HG03520 (cell line): ENCODE data around the gene RBMS3.
"Not testable (repeated sequence)": the region's sequence is repeated elsewhere in the genome, so short reads cannot be mapped to it uniquely, and the experiment has no call there.

ENCODE experiments used
- ATAC-seq: cut with Tn5 transposase; IDR thresholded peaks from one replicate; pipeline ENCODE4 v1.9.1; 2021; ENCODE audit warnings: mild to moderate bottlenecking, moderate library complexity; ENCODE audit not compliant: unreplicated experiment

Gene RBMS3

GRCh38 chr3:29514912-29515311 lies 234.0 kb downstream of the RBMS3 start:
- ATAC-seq: no peak

DNA sequence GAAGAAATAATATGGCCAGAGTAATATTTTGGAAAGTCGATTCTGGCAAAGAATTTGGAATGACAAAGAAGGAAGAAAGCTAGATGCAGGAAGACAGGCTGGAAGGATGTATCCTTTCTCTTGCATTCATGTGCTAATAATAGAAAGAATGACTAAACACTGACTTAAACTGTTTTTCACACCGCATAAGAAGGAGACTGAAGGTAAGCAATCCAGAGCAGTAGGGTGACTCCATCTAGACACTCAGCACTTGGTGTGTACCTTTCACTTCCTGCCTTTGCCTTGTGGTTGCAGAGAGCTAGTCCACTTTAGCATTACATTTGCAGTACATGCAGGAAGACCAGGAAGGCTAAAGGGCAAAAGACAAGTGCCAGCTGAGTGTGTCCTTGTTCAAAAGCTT lies 234.6 kb downstream of the RBMS3 start:
- ATAC-seq: no peak

GRCh38 chr3:29516164-29516563 lies 235.3 kb downstream of the RBMS3 start:
- ATAC-seq: no peak

DNA sequence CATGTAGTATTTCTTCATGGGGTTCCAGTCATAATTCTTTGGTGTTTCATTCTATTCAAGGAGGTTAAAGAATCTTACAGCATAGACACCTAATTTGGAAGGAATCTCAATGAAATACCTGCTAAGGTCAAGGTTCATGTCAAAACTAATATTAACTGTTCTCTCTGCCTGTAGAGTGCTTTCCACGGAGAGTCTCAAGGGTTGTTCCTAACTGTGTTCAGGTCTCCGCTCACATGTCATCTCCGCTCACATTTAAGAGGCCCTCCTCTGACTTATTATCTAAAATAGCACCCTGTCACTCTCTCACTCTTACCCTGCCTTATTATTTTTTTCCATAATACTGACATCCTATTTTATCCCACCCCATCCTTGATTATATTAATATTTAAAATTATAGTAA lies 239.9 kb downstream of the RBMS3 start:
- no peak for ATAC-seq

DNA sequence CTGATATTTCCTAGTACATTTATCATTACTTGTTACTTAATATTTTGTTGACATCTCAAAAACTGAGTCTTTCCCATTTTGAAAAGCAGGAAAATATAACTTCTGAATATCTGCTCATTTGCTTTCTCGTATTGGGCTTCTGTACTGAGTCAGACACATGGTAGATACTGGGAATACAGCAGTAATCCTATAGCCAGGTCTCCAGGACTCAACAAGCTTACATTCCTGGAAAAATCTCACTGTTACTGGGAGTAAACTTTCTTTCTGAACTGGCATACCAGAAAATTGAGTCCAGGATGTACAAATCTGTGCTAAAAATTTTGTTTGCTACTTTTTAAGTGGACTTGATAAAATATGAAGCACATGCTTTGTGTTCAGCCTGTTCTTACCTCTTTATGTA lies 240.4 kb downstream of the RBMS3 start:
- no peak for ATAC-seq

DNA sequence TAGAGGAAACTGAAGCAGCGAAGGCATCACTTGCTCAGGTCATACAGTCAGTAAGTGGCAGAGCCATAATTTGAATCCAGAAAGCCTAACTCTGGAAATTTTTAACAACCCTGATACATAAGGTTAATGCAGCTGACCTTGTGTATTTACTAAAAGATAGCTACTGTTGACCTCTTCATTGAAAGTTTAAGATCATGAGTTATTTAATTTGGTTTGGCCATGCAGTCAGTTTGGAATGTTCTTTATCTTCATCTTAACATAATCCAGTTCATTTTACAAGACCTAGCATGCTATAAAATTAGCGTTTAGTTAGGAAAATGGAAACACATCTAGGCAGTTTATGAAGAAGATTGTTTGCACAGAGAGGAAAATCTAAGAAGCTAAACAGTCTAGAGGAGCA lies 240.9 kb downstream of the RBMS3 start:
- ATAC-seq: no peak

DNA sequence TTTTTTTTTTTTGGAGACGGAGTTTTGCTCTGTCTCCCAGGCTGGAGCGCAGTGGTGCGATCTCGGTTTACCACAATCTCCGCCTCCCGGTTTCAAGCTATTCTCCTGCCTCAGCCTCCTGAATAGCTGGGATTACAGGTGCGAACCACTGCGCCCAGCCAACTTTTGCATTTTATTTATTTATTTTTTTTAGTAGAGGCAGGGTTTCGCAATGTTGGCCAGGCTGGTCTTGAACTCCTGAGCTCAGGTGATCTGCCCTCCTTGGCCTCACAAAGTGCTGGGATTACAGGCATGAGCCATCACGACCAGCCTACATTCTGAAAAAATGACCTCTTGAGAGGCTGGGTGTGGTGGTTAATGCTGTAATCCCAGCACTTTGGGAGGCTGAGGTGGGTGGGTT lies 243.6 kb downstream of the RBMS3 start:
- ATAC-seq: not testable (repeated sequence)

GRCh38 chr3:29525254-29525881 lies 244.5 kb downstream of the RBMS3 start:
- no peak for ATAC-seq

GRCh38 chr3:29527246-29527645 lies 246.4 kb downstream of the RBMS3 start:
- no peak for ATAC-seq

DNA sequence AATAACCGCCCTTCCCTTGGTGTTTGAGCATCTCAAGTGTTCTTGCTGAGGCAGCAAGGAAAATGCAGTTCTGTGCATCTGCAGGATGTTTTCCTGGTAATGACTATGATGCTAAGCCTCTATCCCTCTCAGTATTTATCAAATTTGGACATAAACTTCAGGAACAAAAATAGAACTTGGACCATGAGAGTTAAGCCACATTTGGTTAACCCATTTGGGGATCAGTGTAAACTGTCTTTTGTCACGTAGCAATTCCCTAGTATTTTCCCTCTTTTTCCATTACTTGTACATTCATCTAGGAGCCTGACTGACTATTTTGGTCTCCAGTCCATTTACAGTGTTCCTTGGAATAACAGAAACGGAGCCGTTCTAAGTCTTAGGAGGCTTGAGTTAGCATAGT lies 250.8 kb downstream of the RBMS3 start:
- no peak for ATAC-seq

DNA sequence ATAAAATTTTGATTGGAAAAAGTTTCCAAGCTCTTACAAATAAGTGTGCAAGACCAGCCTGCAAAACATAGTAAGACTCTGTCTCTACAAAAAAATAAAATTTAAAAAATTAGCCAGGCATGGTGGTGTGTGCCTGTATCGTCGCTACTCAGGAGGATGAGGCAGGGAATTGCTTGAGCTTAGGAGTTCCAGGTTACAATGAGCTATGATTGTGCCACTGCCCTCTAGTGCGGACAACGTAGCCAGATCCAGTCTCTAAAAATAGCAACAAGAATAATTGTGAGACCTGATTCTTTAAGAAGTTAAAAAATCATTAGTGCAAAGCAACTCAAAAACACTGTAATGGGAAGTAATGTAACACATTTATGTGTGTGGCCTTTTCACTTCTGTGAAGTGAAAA lies 251.6 kb downstream of the RBMS3 start:
- ATAC-seq: no peak

GRCh38 chr3:29534006-29534405 lies 253.1 kb downstream of the RBMS3 start:
- ATAC-seq: no peak

DNA sequence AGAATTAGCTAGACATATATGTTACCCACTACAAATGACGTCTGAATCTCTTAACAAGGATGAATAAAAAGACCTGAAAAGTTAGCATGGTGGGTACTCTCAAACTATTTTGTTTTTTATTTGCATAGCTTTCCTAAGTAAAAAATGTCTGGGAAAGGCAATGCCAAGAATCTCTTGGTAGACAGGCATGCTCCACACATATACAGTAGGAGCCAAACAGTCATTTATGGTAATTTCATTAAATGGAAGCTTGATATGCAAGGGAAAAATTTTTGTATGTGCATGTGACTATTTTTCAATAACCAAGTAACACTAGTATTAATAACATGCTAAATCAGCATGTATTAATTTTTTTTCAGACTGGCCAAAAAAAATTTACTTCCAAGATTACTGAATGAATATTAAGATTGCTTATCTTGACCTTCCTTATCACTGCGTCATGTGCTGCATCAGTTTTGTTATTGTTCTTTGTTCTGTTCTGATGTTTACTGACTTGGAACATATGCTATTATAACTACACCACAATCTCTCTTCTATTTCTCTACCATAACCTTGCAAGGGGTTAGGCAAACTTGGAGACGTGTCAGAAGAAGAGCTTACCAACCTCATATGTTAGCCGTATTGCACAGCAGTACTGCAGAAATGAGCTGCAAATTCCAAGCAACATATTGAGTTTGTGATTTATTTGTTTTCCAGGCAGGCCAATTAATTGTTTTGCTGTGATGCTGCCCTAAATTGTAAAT lies 255.3 kb downstream of the RBMS3 start:
- no peak for ATAC-seq

GRCh38 chr3:29537889-29538609 lies 257.2 kb downstream of the RBMS3 start:
- no peak for ATAC-seq

- no peak for ATAC-seq
Observed at GRCh38 chr3:29538610-29538958, 257.7 kb downstream of the RBMS3 start.

- no peak for ATAC-seq
Observed at GRCh38 chr3:29540544-29540943, 259.7 kb downstream of the RBMS3 start.

DNA sequence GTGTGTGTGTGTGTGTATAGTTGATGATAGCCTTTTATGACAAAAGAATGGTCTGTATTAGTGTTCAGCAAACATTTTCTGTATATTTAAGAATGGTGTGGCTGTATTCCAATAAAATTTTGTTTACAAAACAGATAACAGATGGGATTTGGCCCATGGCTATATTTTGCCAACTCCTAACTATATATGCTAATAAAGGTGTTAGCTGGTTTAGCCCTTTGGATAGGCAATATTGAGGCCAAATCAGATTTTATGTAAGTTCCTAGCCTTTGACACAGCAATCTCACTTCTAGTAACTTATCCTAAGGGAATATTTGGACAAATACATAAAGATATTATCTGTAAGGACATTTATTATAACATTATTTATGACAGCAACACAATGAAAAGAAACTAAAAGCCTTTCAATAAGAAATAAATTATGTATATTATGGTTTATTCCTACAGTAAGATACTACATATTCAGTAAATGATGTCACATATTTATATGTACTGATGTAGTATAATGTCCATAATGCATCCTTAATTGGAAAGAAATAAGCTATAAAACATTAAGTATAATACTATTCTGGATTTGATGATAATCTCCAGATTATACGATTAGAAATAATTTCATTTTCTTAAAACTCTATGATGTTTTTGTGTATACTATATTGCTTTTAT lies 264.0 kb downstream of the RBMS3 start:
- ATAC-seq: no peak

DNA sequence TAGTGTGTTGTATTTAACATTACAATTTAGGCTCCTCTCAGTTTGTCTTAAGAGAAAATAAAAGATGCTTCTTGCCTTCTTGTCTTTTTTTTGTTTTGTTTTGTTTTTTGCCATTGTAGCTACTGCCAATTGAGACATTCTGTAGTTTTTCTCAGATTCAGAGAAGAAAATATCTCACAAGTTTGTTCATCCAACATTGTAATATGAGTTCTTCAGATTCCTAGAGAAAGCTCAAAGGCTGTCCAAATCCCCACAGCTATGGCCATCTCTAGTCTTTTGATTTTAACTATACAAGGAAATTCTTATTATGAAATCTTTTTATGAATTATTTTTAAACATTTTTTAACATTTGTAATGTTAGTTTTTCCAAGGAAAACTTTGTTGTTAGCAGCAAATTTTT lies 264.7 kb downstream of the RBMS3 start:
- no peak for ATAC-seq

DNA sequence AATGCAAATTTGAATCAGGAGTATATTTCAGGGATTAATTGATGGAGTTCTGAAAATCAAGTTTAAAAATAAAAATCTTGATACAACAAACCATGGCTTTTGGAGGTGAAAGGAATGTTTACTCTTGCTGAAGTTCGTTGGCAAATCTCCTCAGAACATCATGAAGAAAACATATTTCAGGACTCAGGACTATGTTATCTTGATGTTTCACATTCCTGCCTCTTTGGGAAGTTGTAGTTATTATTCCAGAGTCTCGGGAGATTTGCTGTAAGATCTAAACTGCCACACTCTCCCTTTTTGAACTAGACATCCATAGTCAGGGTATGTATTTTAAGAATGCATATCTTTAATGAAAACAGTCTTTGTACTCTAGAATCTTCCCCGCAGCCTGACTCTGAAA lies 271.2 kb downstream of the RBMS3 start:
- no peak for ATAC-seq

GRCh38 chr3:29554566-29554965 lies 273.7 kb downstream of the RBMS3 start:
- no peak for ATAC-seq

GRCh38 chr3:29555590-29555989 lies 274.7 kb downstream of the RBMS3 start:
- ATAC-seq: no peak

DNA sequence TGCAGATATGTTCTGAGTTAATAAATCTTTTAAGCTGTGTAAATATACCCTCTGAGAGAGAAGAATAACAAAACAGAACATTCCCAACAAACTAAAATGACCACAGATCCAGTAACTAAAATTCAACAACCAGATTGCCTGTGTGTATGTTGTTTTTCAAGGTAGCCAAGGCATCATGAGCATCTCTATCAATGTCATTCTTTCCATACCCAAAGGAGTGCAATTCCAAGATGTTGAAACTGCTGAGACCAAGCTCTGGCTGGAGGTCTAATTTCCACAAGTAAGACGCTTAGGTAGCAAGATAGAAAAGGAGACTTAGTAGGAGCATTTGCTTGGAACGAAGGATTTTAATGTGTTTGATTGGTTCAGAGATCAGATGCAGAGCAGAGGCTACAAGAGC lies 276.3 kb downstream of the RBMS3 start:
- ATAC-seq: no peak
